Neural progenitor cell (in vitro differentiated cells): ENCODE measurements around the gene HOXD4.

ENCODE experiments used
- EZH2 ChIP-seq: fragments of 200-600 bp; sonication (generic); IDR thresholded peaks from 2 replicates; pipeline ENCODE4 v1.6.1; 2017; ENCODE audit warnings: antibody characterized with exemption, mild to moderate bottlenecking, moderate library complexity
- EZH2phosphoT487 ChIP-seq: fragments of 200-600 bp; sonication (generic); IDR thresholded peaks from 2 replicates; pipeline ENCODE4 v1.6.1; 2017; ENCODE audit warnings: antibody characterized with exemption
- TF ChIP-seq, protein P1 (sequence below): fragments of 200-600 bp; sonication (generic); IDR thresholded peaks from 2 replicates; pipeline ENCODE4 v1.5.1; 2017; ENCODE audit warnings: antibody characterized with exemption, mild to moderate bottlenecking

DNA sequence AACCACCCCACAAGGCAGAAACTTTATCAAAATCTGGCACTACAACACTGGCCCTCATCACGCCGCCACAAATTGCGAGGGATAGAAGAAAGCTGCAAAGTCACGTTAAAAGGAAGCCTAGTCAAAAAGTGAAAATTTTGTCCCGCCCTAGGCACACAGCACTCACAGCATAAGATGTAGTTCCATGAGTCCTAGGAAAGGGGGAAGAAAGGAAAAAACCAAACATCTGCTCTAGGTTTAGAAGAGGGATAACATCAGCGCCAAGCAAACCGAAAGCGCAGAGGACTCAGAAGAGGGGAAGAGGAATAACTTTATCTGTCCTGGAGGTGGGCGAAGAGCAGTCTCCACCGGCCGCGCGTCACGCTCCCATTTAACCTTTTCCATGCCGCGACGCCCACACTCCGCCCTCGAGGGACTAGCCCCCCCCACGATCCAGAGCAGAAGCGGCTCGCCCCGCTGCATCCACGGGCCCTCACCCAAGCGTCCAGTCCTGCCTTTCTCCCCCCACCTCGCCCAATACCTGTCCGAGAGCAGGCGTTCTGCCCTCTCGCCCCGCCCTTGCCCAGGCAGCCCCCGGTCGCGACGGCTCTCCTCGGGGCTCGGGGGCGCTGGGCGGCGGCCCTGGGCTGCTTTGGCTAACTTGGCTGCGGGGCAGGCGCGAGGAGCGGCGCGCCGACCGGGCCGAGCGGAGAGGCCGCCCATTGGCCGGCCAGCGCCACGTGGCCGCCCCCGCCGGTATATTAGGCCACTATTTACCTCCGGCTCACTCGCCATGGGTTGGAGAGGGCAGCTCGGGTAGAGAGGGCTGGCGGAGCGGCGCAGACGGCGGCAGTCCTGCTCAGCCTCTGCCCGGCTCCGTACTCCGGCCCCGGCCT lies 36.8 kb downstream of the HOXD4 start, which contains the start of gene HOXD1:
- TF ChIP-seq EZH2 (peak; percentile 2), EZH2phosphoT487 (peak; percentile 81)
- TF ChIP-seq, protein P1, sequence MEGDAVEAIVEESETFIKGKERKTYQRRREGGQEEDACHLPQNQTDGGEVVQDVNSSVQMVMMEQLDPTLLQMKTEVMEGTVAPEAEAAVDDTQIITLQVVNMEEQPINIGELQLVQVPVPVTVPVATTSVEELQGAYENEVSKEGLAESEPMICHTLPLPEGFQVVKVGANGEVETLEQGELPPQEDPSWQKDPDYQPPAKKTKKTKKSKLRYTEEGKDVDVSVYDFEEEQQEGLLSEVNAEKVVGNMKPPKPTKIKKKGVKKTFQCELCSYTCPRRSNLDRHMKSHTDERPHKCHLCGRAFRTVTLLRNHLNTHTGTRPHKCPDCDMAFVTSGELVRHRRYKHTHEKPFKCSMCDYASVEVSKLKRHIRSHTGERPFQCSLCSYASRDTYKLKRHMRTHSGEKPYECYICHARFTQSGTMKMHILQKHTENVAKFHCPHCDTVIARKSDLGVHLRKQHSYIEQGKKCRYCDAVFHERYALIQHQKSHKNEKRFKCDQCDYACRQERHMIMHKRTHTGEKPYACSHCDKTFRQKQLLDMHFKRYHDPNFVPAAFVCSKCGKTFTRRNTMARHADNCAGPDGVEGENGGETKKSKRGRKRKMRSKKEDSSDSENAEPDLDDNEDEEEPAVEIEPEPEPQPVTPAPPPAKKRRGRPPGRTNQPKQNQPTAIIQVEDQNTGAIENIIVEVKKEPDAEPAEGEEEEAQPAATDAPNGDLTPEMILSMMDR: no peak
